Stomach (tissue), 4 donors: ENCODE results near the gene GORASP2.

ENCODE experiments used
- CTCF ChIP-seq, 7 experiments: fragments of 450-650 bp in 4 of 7; fragments of 200-600 bp in 3 of 7; sonication (generic) in 3 of 7; IDR thresholded peaks; one replicate each; pipeline ENCODE4 v1.5.1; 2016 to 2019; ENCODE audit warnings: antibody characterized with exemption in 7 of 7, control low read depth in 2 of 7, mild to moderate bottlenecking in 1 of 7
- POLR2A ChIP-seq, 4 donors: fragments of 450-650 bp; IDR thresholded peaks; one replicate each; pipeline ENCODE4 v1.6.1; 2016; ENCODE audit warnings: antibody characterized with exemption in 4 of 4, control low read depth in 2 of 4, mild to moderate bottlenecking in 1 of 4, moderate library complexity in 1 of 4

- TF ChIP-seq CTCF (IDR thresholded peaks at IDR 0.05) (no peak), POLR2A (IDR thresholded peaks at IDR 0.05) (no peak)
These were observed 39.4 kb downstream of the GORASP2 start for GRCh38 chr2:170968205-170969003.
